Measurements from ENCODE around the gene PRX.
A peak's percentile ranks its signal among the peaks of the same experiment; 100 is the strongest.

PRX gene

GRCh38 chr19:40449506-40449905, 36.3 kb upstream of the PRX start:
- Histone ChIP-seq H3K27me3 (replicated peaks; ENCODE audit: control insufficient read depth, insufficient read depth, low read length, poor library complexity, severe bottlenecking) (no peaks in the 10 kb centered on the region), H3K4me1 (ENCODE audit: control insufficient read depth, insufficient read depth, low read length, poor library complexity, severe bottlenecking) (peaks cover 3% of the 10 kb centered on the region), H3K36me3 (ENCODE audit: control insufficient read depth, insufficient read depth, low read length) (no peaks in the 10 kb centered on the region), H3K4me3 (ENCODE audit: insufficient read depth, low read depth, low read length, poor library complexity, severe bottlenecking) (no peak overlapping the region), H3K27ac (ENCODE audit: insufficient read depth, low read length, poor library complexity, severe bottlenecking) (no peak overlapping the region), H3K9me3 (ENCODE audit: control insufficient read depth, low read length) (no peaks in the 10 kb centered on the region)
- no peak for DNase-seq

GRCh38 chr19:40446263-40446784, 33.1 kb upstream of the PRX start:
- no peak overlapping the region for H3K27ac ChIP-seq (ENCODE audit: insufficient read depth, low read length, poor library complexity, severe bottlenecking)
- no peak overlapping the region for H3K4me3 ChIP-seq (ENCODE audit: insufficient read depth, low read depth, low read length, poor library complexity, severe bottlenecking)
- peaks cover 6% of the 10 kb centered on the region for H3K36me3 ChIP-seq (ENCODE audit: control insufficient read depth, insufficient read depth, low read length)
- DNase-seq, result no peak
- H3K9me3 ChIP-seq (ENCODE audit: control insufficient read depth, low read length), result no peaks in the 10 kb centered on the region
- H3K27me3 ChIP-seq (replicated peaks; ENCODE audit: control insufficient read depth, insufficient read depth, low read length, poor library complexity, severe bottlenecking), result no peaks in the 10 kb centered on the region
- H3K4me1 ChIP-seq (ENCODE audit: control insufficient read depth, insufficient read depth, low read length, poor library complexity, severe bottlenecking), result peaks cover 8% of the 10 kb centered on the region

- no peak for DNase-seq
- Histone ChIP-seq H3K27me3 (replicated peaks; ENCODE audit: control insufficient read depth, insufficient read depth, low read length, poor library complexity, severe bottlenecking) (no peaks in the 10 kb centered on the region), H3K4me3 (ENCODE audit: insufficient read depth, low read depth, low read length, poor library complexity, severe bottlenecking) (no peak overlapping the region), H3K9me3 (ENCODE audit: control insufficient read depth, low read length) (no peaks in the 10 kb centered on the region), H3K27ac (ENCODE audit: insufficient read depth, low read length, poor library complexity, severe bottlenecking) (no peak overlapping the region), H3K36me3 (ENCODE audit: control insufficient read depth, insufficient read depth, low read length) (peaks cover 11% of the 10 kb centered on the region), H3K4me1 (ENCODE audit: control insufficient read depth, insufficient read depth, low read length, poor library complexity, severe bottlenecking) (peaks cover 8% of the 10 kb centered on the region)
Observed at GRCh38 chr19:40445780-40446262, 32.6 kb upstream of the PRX start.

GRCh38 chr19:40444825-40445312, 31.7 kb upstream of the PRX start:
- DNase-seq, result no peak
- peaks cover 8% of the 10 kb centered on the region for H3K4me1 ChIP-seq (ENCODE audit: control insufficient read depth, insufficient read depth, low read length, poor library complexity, severe bottlenecking)
- no peaks in the 10 kb centered on the region for H3K27me3 ChIP-seq (replicated peaks; ENCODE audit: control insufficient read depth, insufficient read depth, low read length, poor library complexity, severe bottlenecking)
- peak overlapping the region; percentile 81 for H3K27ac ChIP-seq (ENCODE audit: insufficient read depth, low read length, poor library complexity, severe bottlenecking)
- H3K36me3 ChIP-seq (ENCODE audit: control insufficient read depth, insufficient read depth, low read length), result peaks cover 19% of the 10 kb centered on the region
- H3K4me3 ChIP-seq (ENCODE audit: insufficient read depth, low read depth, low read length, poor library complexity, severe bottlenecking), result peak overlapping the region; percentile 73
- H3K9me3 ChIP-seq (ENCODE audit: control insufficient read depth, low read length), result no peaks in the 10 kb centered on the region

- Histone ChIP-seq H3K27me3 (replicated peaks; ENCODE audit: control insufficient read depth, insufficient read depth, low read length, poor library complexity, severe bottlenecking) (no peaks in the 10 kb centered on the region), H3K36me3 (ENCODE audit: control insufficient read depth, insufficient read depth, low read length) (peaks cover 19% of the 10 kb centered on the region), H3K4me3 (ENCODE audit: insufficient read depth, low read depth, low read length, poor library complexity, severe bottlenecking) (peak within 1 kb of the TSS; percentile 73), H3K4me1 (ENCODE audit: control insufficient read depth, insufficient read depth, low read length, poor library complexity, severe bottlenecking) (peaks cover 8% of the 10 kb centered on the region), H3K27ac (ENCODE audit: insufficient read depth, low read length, poor library complexity, severe bottlenecking) (peak within 1 kb of the TSS; percentile 81), H3K9me3 (ENCODE audit: control insufficient read depth, low read length) (no peaks in the 10 kb centered on the region)
- peak; percentile 91 to 95 (median 94) for DNase-seq
Observed at GRCh38 chr19:40444000-40444824, 31.0 kb upstream of the PRX start, which contains the start of gene SERTAD3. Gene SERTAD3, minus strand, starts transcription at chr19:40444335. Its CDS starts 2,255 bp downstream, at chr19:40442080.

GRCh38 chr19:40443131-40443999, 30.2 kb upstream of the PRX start:
- no peaks in the 10 kb centered on the region for H3K9me3 ChIP-seq (ENCODE audit: control insufficient read depth, low read length)
- H3K36me3 ChIP-seq (ENCODE audit: control insufficient read depth, insufficient read depth, low read length), result peaks cover 19% of the 10 kb centered on the region
- H3K4me1 ChIP-seq (ENCODE audit: control insufficient read depth, insufficient read depth, low read length, poor library complexity, severe bottlenecking), result peaks cover 8% of the 10 kb centered on the region
- H3K4me3 ChIP-seq (ENCODE audit: insufficient read depth, low read depth, low read length, poor library complexity, severe bottlenecking), result peak overlapping the region; percentile 73
- DNase-seq, result peak; percentile 98 to 99 (median 99)
- peak overlapping the region; percentile 81 for H3K27ac ChIP-seq (ENCODE audit: insufficient read depth, low read length, poor library complexity, severe bottlenecking)
- no peaks in the 10 kb centered on the region for H3K27me3 ChIP-seq (replicated peaks; ENCODE audit: control insufficient read depth, insufficient read depth, low read length, poor library complexity, severe bottlenecking)

- Histone ChIP-seq H3K27ac (ENCODE audit: insufficient read depth, low read length, poor library complexity, severe bottlenecking) (peak overlapping the region; percentile 81), H3K36me3 (ENCODE audit: control insufficient read depth, insufficient read depth, low read length) (peaks cover 19% of the 10 kb centered on the region), H3K27me3 (replicated peaks; ENCODE audit: control insufficient read depth, insufficient read depth, low read length, poor library complexity, severe bottlenecking) (no peaks in the 10 kb centered on the region), H3K4me1 (ENCODE audit: control insufficient read depth, insufficient read depth, low read length, poor library complexity, severe bottlenecking) (peaks cover 8% of the 10 kb centered on the region), H3K9me3 (ENCODE audit: control insufficient read depth, low read length) (no peaks in the 10 kb centered on the region), H3K4me3 (ENCODE audit: insufficient read depth, low read depth, low read length, poor library complexity, severe bottlenecking) (peak overlapping the region; percentile 73)
- no peak for DNase-seq
Observed at GRCh38 chr19:40442328-40443130, 29.4 kb upstream of the PRX start.

- no peaks in the 10 kb centered on the region for H3K27me3 ChIP-seq (replicated peaks; ENCODE audit: control insufficient read depth, insufficient read depth, low read length, poor library complexity, severe bottlenecking)
- no peak overlapping the region for H3K4me3 ChIP-seq (ENCODE audit: insufficient read depth, low read depth, low read length, poor library complexity, severe bottlenecking)
- no peak overlapping the region for H3K27ac ChIP-seq (ENCODE audit: insufficient read depth, low read length, poor library complexity, severe bottlenecking)
- no peak for DNase-seq
- H3K36me3 ChIP-seq (ENCODE audit: control insufficient read depth, insufficient read depth, low read length), result peaks cover 19% of the 10 kb centered on the region
- no peaks in the 10 kb centered on the region for H3K9me3 ChIP-seq (ENCODE audit: control insufficient read depth, low read length)
- peaks cover 8% of the 10 kb centered on the region for H3K4me1 ChIP-seq (ENCODE audit: control insufficient read depth, insufficient read depth, low read length, poor library complexity, severe bottlenecking)
Observed at GRCh38 chr19:40441719-40442253, 28.6 kb upstream of the PRX start.

- no peaks in the 10 kb centered on the region for H3K9me3 ChIP-seq (ENCODE audit: control insufficient read depth, low read length)
- no peak for DNase-seq
- H3K4me1 ChIP-seq (ENCODE audit: control insufficient read depth, insufficient read depth, low read length, poor library complexity, severe bottlenecking), result peaks cover 9% of the 10 kb centered on the region
- H3K27me3 ChIP-seq (replicated peaks; ENCODE audit: control insufficient read depth, insufficient read depth, low read length, poor library complexity, severe bottlenecking), result no peaks in the 10 kb centered on the region
- no peak overlapping the region for H3K4me3 ChIP-seq (ENCODE audit: insufficient read depth, low read depth, low read length, poor library complexity, severe bottlenecking)
- peaks cover 19% of the 10 kb centered on the region for H3K36me3 ChIP-seq (ENCODE audit: control insufficient read depth, insufficient read depth, low read length)
- H3K27ac ChIP-seq (ENCODE audit: insufficient read depth, low read length, poor library complexity, severe bottlenecking), result no peak overlapping the region
Observed at GRCh38 chr19:40438284-40438683, 25.1 kb upstream of the PRX start.
